Measurements from ENCODE around the gene TSPEAR. TPM values are rescaled to one million over a fixed set of nuclear protein-coding genes. Genes with fewer than 3 reads are reported as not detected.

Gene TSPEAR
- total and polyA plus RNA-seq, 2 of the 13 experiments (the other 11 are each of a cell fraction or from before 2014, with no cell fraction given) = 0.07 to 0.32 TPM

DNA sequence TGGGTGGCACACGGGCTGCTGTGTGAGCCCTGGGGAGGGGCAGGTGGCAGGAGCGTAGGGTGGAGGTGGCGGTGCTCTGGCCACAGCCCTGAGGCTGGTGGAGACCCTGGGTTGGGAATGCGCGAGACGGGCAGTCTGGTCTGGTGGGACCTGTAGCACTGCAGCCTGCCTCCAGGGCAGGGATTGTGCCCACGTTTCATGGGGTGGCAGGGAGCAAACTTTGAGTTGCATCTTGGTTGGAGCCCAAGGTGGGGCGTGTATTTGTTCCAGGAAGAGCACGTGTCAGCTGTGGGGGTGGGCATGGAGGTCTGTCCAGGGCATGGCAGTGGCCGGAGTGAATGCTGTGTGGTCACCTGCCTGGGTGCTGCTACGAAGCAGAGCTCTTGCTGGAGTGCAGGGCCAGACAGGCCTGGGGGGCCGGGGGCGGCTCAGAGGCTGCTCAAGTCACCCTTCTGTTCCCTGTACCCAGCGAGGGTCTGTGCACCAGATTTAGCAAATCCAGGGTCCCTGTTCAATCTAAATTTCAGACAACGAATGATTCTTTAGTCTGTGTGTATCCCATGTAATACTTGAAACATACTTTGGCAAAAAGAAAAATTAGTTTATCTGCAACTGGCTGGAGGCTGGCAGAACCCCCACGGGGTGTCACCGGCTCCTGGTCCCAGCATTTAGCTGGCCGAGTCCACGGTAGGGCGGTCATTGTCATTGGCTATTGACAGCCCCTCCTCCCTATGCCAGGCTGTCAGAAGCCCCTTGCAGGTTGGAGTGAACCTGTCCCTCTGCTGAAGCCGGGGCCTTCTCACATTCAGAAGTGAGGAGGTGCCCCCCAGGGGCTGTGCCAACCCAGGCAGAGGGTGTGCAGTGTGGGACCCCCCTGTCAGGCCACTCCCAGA, 198.6 kb downstream of the TSPEAR start:
- H4K20me1 ChIP-seq (ENCODE audit: insufficient read depth, low read length) = no peaks in the 10 kb centered on the region
- DNase-seq (ENCODE audit: low spot score) (no peak), FAIRE-seq (no peak), ATAC-seq (no peak)
- H3K36me3 ChIP-seq (replicated peaks in 1 of 2; ENCODE audit: control insufficient read depth in 1 of 2, insufficient read depth in 2 of 2, low read length in 2 of 2) = peaks cover 14 to 19% of the 10 kb centered on the region in 2 experiments
- H2AFZ ChIP-seq (ENCODE audit: low read length) = no peak overlapping the region
- ChIA-PET POLR2A (no interaction called here), CTCF (ENCODE audit: low intra/inter-chr PET ratio, low total read pairs) (no interaction called here)
- H3K4me3 ChIP-seq (replicated peaks in 1 of 3; ENCODE audit: insufficient read depth in 1 of 3, low read depth in 2 of 3, low read length in 3 of 3) = no peak overlapping the region
- BruUV-seq (replicated peaks) = no TSS peak
- H3K4me1 ChIP-seq (ENCODE audit: insufficient read depth, low read length) = peaks cover 73% of the 10 kb centered on the region
- H3K9me3 ChIP-seq (ENCODE audit: low read length) = no peaks in the 10 kb centered on the region
- in situ Hi-C loops (cut with HindIII; ENCODE audit: extremely low pct_ligation_motif_present, low pct_unique_long_range_greater_than_20kb) = no loop called here
- no peaks in the 10 kb centered on the region for H3K27me3 ChIP-seq (ENCODE audit: control insufficient read depth in 1 of 2, insufficient read depth in 2 of 2, low read length in 2 of 2)
- no peak overlapping the region for H3K27ac ChIP-seq (ENCODE audit: extremely low read length, insufficient read depth, low read length)
- no peak overlapping the region for H3K9ac ChIP-seq (ENCODE audit: insufficient read depth, low read depth, low read length)
- TF ChIP-seq DPF2 (CRISPR knock-in tag; IDR thresholded peaks at IDR 0.05; ENCODE audit: borderline replicate concordance, low read depth) (no peak), RBFOX2 (IDR thresholded peaks at IDR 0.05; ENCODE audit: low read depth, low read length) (peak; percentile 23; the same call in 1 of the 2 replicates)
- 99% methylated on average over 10 of the region's 21 CpGs for WGBS (ENCODE audit: low lambda C conversion rate)
- H3K79me2 ChIP-seq (ENCODE audit: insufficient read depth, low read length) = peaks cover 7% of the 10 kb centered on the region
- intact Hi-C loops (cut with micrococcal nuclease; ENCODE audit: unreplicated experiment) = loop anchor here (5.0 kb wide), 1 partner anchor 230 kb away; no protein-coding TSS in a partner anchor
- no peak overlapping the region for H3K4me2 ChIP-seq (ENCODE audit: low read depth, low read length)

DNA sequence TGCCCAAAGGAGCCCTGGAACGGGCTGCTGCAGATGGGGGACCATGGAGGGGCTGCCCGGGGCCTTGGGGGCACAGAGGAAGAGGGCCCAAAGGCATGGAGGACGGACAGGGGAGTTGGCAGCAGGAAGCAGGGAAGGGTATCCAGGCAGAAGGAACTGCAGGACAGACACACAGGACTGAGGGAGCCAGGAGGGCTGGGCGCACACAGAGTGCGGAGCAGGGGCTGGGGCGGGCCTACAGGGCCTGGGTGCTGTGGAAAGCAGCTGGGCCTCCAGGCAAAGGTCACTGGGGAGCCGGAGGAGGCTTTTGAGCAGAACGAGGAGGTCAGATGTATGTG, 199.5 kb downstream of the TSPEAR start:
- H3K9ac ChIP-seq (ENCODE audit: insufficient read depth, low read depth, low read length) = no peak overlapping the region
- in situ Hi-C loops (cut with HindIII; ENCODE audit: extremely low pct_ligation_motif_present, low pct_unique_long_range_greater_than_20kb) (no loop called here), intact Hi-C loops (cut with micrococcal nuclease; ENCODE audit: unreplicated experiment) (loop anchor here (5.0 kb wide), 1 partner anchor 230 kb away; no protein-coding TSS in a partner anchor)
- no peak for FAIRE-seq
- H4K20me1 ChIP-seq (ENCODE audit: insufficient read depth, low read length) = no peaks in the 10 kb centered on the region
- H2AFZ ChIP-seq (ENCODE audit: low read length) = no peak overlapping the region
- H3K27me3 ChIP-seq (ENCODE audit: control insufficient read depth in 1 of 2, insufficient read depth in 2 of 2, low read length in 2 of 2) = no peaks in the 10 kb centered on the region; a peak in 1 of 5 replicates
- no peak for DNase-seq (ENCODE audit: low spot score)
- ChIA-PET CTCF (ENCODE audit: low intra/inter-chr PET ratio, low total read pairs) (no interaction called here), POLR2A (no interaction called here)
- H3K4me2 ChIP-seq (ENCODE audit: low read depth, low read length) = no peak overlapping the region
- BruUV-seq (replicated peaks) = no TSS peak
- peaks cover 14 to 19% of the 10 kb centered on the region in 2 experiments for H3K36me3 ChIP-seq (replicated peaks in 1 of 2; ENCODE audit: control insufficient read depth in 1 of 2, insufficient read depth in 2 of 2, low read length in 2 of 2)
- peaks cover 15% of the 10 kb centered on the region for H3K79me2 ChIP-seq (ENCODE audit: insufficient read depth, low read length)
- no peak overlapping the region for H3K4me3 ChIP-seq (replicated peaks in 1 of 3; ENCODE audit: insufficient read depth in 1 of 3, low read depth in 2 of 3, low read length in 3 of 3)
- ATAC-seq = no peak
- H3K27ac ChIP-seq (ENCODE audit: extremely low read length, insufficient read depth, low read length) = no peak overlapping the region
- 87% methylated on average over 8 of the region's 8 CpGs for WGBS (ENCODE audit: low lambda C conversion rate)
- H3K9me3 ChIP-seq (ENCODE audit: low read length) = no peaks in the 10 kb centered on the region
- H3K4me1 ChIP-seq (ENCODE audit: insufficient read depth, low read length) = peaks cover 69% of the 10 kb centered on the region
- no peak for TF ChIP-seq KDM3A (CRISPR knock-in tag; IDR thresholded peaks at IDR 0.05; ENCODE audit: low read depth)
- TF ChIP-seq, protein P1, sequence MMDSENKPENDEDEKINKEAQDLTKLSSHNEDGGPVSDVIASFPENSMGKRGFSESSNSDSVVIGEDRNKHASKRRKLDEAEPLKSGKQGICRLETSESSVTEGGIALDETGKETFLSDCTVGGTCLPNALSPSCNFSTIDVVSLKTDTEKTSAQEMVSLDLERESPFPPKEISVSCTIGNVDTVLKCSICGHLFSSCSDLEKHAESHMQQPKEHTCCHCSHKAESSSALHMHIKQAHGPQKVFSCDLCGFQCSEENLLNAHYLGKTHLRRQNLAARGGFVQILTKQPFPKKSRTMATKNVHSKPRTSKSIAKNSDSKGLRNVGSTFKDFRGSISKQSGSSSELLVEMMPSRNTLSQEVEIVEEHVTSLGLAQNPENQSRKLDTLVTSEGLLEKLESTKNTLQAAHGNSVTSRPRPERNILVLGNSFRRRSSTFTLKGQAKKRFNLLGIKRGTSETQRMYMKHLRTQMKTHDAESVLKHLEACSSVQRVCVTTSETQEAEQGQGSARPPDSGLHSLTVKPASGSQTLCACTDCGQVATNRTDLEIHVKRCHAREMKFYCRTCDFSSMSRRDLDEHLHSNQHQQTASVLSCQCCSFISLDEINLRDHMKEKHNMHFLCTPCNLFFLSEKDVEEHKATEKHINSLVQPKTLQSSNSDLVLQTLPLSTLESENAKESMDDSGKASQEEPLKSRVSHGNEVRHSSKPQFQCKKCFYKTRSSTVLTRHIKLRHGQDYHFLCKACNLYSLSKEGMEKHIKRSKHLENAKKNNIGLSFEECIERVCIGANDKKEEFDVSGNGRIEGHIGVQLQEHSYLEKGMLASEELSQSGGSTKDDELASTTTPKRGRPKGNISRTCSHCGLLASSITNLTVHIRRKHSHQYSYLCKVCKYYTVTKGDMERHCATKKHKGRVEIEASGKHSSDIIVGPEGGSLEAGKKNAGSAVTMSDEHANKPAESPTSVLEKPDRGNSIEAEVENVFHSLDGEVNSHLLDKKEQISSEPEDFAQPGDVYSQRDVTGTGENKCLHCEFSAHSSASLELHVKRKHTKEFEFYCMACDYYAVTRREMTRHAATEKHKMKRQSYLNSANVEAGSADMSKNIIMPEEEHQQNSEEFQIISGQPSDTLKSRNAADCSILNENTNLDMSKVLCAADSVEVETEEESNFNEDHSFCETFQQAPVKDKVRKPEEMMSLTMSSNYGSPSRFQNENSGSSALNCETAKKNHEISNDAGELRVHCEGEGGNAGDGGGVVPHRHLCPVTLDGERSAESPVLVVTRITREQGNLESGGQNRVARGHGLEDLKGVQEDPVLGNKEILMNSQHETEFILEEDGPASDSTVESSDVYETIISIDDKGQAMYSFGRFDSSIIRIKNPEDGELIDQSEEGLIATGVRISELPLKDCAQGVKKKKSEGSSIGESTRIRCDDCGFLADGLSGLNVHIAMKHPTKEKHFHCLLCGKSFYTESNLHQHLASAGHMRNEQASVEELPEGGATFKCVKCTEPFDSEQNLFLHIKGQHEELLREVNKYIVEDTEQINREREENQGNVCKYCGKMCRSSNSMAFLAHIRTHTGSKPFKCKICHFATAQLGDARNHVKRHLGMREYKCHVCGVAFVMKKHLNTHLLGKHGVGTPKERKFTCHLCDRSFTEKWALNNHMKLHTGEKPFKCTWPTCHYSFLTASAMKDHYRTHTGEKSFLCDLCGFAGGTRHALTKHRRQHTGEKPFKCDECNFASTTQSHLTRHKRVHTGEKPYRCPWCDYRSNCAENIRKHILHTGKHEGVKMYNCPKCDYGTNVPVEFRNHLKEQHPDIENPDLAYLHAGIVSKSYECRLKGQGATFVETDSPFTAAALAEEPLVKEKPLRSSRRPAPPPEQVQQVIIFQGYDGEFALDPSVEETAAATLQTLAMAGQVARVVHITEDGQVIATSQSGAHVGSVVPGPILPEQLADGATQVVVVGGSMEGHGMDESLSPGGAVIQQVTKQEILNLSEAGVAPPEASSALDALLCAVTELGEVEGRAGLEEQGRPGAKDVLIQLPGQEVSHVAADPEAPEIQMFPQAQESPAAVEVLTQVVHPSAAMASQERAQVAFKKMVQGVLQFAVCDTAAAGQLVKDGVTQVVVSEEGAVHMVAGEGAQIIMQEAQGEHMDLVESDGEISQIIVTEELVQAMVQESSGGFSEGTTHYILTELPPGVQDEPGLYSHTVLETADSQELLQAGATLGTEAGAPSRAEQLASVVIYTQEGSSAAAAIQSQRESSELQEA (CRISPR knock-in tag; IDR thresholded peaks at IDR 0.05; ENCODE audit: not compliant biosample characterization) = no peak
- TF ChIP-seq MIER2 (CRISPR knock-in tag; IDR thresholded peaks at IDR 0.05) = no peak
- no peak for TF ChIP-seq ZNF136 (CRISPR knock-in tag; IDR thresholded peaks at IDR 0.05; ENCODE audit: low read depth)
- no peak for TF ChIP-seq LCORL (IDR thresholded peaks at IDR 0.05)
- TF ChIP-seq LCORL (CRISPR knock-in tag; IDR thresholded peaks at IDR 0.05) = no peak
- TF ChIP-seq HCFC1 (IDR thresholded peaks at IDR 0.05; ENCODE audit: low read depth, low read length) = no peak
- TF ChIP-seq ZNF816 (CRISPR knock-in tag; IDR thresholded peaks at IDR 0.05; ENCODE audit: borderline replicate concordance) = no peak
